ENCODE results near the gene COL23A1. TPM values are rescaled to one million over a fixed set of nuclear protein-coding genes. Genes with fewer than 3 reads are reported as not detected.

COL23A1 gene
- total and polyA plus RNA-seq, 2 of the 13 experiments (the other 11 are each of a cell fraction or from before 2014, with no cell fraction given): not detected

DNA sequence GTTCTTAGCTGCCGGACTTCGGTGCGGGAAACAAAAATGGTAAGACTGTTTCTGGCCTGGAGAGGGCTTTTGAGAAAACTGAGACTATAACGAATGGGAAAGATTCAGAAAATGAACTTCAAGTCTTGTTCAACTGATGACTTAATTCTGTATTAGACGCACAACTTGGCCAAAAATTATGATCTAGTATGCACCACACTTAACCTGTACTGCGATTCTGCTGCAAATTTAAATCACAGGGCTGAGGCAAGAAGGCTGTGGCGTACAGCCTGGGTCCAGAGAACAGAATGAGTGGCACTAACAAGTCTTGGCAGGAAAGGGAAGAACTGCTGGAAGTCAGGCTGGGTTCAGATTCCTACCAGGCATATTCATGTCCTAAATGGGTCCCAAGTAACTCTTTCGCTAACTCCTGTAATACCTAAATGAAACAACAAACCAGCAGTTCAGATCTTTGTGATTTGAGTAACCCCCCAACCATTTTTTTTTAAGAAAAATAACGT, 781 bp upstream of the COL23A1 start:
- no peak overlapping the region for H2AFZ ChIP-seq (ENCODE audit: low read length)
- ChIA-PET POLR2A (no interaction called here), CTCF (ENCODE audit: low intra/inter-chr PET ratio, low total read pairs) (no interaction called here)
- no peaks in the 10 kb centered on the region for H3K36me3 ChIP-seq (replicated peaks in 1 of 2; ENCODE audit: control insufficient read depth in 1 of 2, insufficient read depth in 2 of 2, low read length in 2 of 2)
- no peak for FAIRE-seq
- BruUV-seq (replicated peaks): no TSS peak
- H3K4me3 ChIP-seq (replicated peaks in 1 of 3; ENCODE audit: insufficient read depth in 1 of 3, low read depth in 2 of 3, low read length in 3 of 3): no peak overlapping the region
- H3K27me3 ChIP-seq (ENCODE audit: control insufficient read depth in 1 of 2, insufficient read depth in 2 of 2, low read length in 2 of 2): peaks cover 0 to 24% of the 10 kb centered on the region in 2 experiments; a peak in 1 of 5 replicates
- TF ChIP-seq, protein P1, sequence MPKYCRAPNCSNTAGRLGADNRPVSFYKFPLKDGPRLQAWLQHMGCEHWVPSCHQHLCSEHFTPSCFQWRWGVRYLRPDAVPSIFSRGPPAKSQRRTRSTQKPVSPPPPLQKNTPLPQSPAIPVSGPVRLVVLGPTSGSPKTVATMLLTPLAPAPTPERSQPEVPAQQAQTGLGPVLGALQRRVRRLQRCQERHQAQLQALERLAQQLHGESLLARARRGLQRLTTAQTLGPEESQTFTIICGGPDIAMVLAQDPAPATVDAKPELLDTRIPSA (CRISPR knock-in tag; IDR thresholded peaks at IDR 0.05; ENCODE audit: borderline replicate concordance): no peak
- no peak for TF ChIP-seq TOPORS (CRISPR knock-in tag; IDR thresholded peaks at IDR 0.05)
- no peak overlapping the region for H3K27ac ChIP-seq (ENCODE audit: extremely low read length, insufficient read depth, low read length)
- H3K4me1 ChIP-seq (ENCODE audit: insufficient read depth, low read length): no peaks in the 10 kb centered on the region
- 60% methylated on average over 9 of the region's 9 CpGs for WGBS (ENCODE audit: low lambda C conversion rate)
- no peaks in the 10 kb centered on the region for H4K20me1 ChIP-seq (ENCODE audit: insufficient read depth, low read length)
- no peak overlapping the region for H3K9ac ChIP-seq (ENCODE audit: insufficient read depth, low read depth, low read length)
- ATAC-seq: no peak
- H3K79me2 ChIP-seq (ENCODE audit: insufficient read depth, low read length): no peaks in the 10 kb centered on the region
- no peak overlapping the region for H3K4me2 ChIP-seq (ENCODE audit: low read depth, low read length)
- DNase-seq (ENCODE audit: low spot score): no peak
- intact Hi-C loops (cut with micrococcal nuclease; ENCODE audit: unreplicated experiment): no loop called here
- H3K9me3 ChIP-seq (ENCODE audit: low read length): peaks cover 21% of the 10 kb centered on the region
- in situ Hi-C loops (cut with HindIII; ENCODE audit: extremely low pct_ligation_motif_present, low pct_unique_long_range_greater_than_20kb): no loop called here

DNA sequence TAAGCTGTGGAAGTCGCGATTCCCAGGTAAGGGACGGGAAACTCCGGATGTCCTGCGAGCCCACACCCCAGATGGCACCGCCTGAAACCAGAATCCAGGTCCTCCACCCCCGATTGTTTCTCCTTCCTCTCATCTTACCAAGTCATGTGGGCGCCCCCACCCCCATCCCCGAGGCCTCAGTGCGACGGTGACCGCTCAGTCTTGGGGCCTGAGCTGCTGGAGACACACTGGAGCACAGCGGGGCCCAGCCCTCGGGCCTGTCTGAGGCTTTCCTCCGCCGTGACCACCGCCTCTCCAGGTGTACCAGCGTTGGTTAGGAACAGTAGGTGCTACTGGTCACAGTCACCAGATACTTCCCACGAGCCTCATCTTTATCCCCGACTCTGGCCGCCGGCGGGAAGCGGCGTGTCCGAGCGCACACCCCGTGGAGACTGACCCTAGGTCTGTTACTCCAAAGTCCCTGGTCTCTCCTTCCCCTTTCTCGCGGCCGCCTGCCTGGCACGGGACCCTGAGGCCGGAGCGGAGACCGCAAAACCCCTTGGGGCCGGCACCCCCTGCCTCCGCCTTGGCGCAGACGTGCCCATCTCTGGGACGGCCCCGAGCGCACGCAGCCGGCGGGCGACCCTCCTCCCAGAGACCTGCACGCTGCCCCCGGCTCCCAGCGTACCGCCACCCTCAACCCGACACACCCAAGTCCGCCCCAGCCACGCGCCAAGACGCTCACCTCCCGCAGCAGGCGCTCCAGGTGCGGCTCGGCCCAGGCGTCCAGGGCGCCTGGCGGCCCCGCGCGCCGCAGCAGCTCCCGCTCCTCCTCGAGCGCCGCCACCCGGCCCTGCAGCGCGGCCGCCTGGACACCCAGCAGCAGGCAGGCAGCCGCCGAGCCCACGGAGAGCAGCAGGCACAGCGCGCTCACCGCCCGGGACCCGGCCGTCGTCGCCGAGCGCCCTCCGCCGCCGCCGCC, 733 bp downstream of the COL23A1 start:
- H3K9ac ChIP-seq (ENCODE audit: insufficient read depth, low read depth, low read length): no peak overlapping the region
- FAIRE-seq: no peak

More for the DNA sequence above, 733 bp downstream of the COL23A1 start:
- 65% methylated on average over 63 of the region's 91 CpGs for WGBS (ENCODE audit: low lambda C conversion rate)
- ATAC-seq (peak; percentile 41), DNase-seq (ENCODE audit: low spot score) (no peak)
- Histone ChIP-seq H3K4me2 (ENCODE audit: low read depth, low read length) (no peak overlapping the region), H3K27me3 (ENCODE audit: control insufficient read depth in 1 of 2, insufficient read depth in 2 of 2, low read length in 2 of 2) (peaks cover 0 to 24% of the 10 kb centered on the region in 2 experiments; a peak in 1 of 5 replicates), H3K4me3 (replicated peaks in 1 of 3; ENCODE audit: insufficient read depth in 1 of 3, low read depth in 2 of 3, low read length in 3 of 3) (no peak overlapping the region), H3K4me1 (ENCODE audit: insufficient read depth, low read length) (no peaks in the 10 kb centered on the region), H3K27ac (ENCODE audit: extremely low read length, insufficient read depth, low read length) (no peak overlapping the region), H2AFZ (ENCODE audit: low read length) (no peak overlapping the region), H4K20me1 (ENCODE audit: insufficient read depth, low read length) (no peaks in the 10 kb centered on the region), H3K36me3 (replicated peaks in 1 of 2; ENCODE audit: control insufficient read depth in 1 of 2, insufficient read depth in 2 of 2, low read length in 2 of 2) (no peaks in the 10 kb centered on the region), H3K9me3 (ENCODE audit: low read length) (peaks cover 6% of the 10 kb centered on the region; the same call in 1 of the 2 replicates), H3K79me2 (ENCODE audit: insufficient read depth, low read length) (no peaks in the 10 kb centered on the region)
- intact Hi-C loops (cut with micrococcal nuclease; ENCODE audit: unreplicated experiment) (no loop called here), in situ Hi-C loops (cut with HindIII; ENCODE audit: extremely low pct_ligation_motif_present, low pct_unique_long_range_greater_than_20kb) (no loop called here)
- POLR2A ChIA-PET: no interaction called here
- no TSS peak for BruUV-seq (replicated peaks)
- CTCF ChIA-PET (ENCODE audit: low intra/inter-chr PET ratio, low total read pairs): no interaction called here
- no peak for TF ChIP-seq HOXA9 (CRISPR knock-in tag; IDR thresholded peaks at IDR 0.05; ENCODE audit: borderline replicate concordance)
- TF ChIP-seq CCAR2 (optimal IDR thresholded peaks at IDR 0.05; ENCODE audit: low read depth, low read length): no peak
- no peak for TF ChIP-seq BRD4 (CRISPR knock-in tag; IDR thresholded peaks at IDR 0.05)
- no peak for TF ChIP-seq ZFP36L2 (CRISPR knock-in tag; IDR thresholded peaks at IDR 0.05)
- TF ChIP-seq, protein P2, sequence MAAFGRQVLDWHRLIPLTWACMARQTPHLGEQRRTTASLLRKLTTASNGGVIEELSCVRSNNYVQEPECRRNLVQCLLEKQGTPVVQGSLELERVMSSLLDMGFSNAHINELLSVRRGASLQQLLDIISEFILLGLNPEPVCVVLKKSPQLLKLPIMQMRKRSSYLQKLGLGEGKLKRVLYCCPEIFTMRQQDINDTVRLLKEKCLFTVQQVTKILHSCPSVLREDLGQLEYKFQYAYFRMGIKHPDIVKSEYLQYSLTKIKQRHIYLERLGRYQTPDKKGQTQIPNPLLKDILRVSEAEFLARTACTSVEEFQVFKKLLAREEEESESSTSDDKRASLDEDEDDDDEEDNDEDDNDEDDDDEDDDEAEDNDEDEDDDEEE (CRISPR knock-in tag; IDR thresholded peaks at IDR 0.05): no peak
- no peak for TF ChIP-seq ZFP62 (CRISPR knock-in tag; IDR thresholded peaks at IDR 0.05)
- no peak for TF ChIP-seq HDAC1 (CRISPR knock-in tag; IDR thresholded peaks at IDR 0.05)
- no peak for TF ChIP-seq ZNF546 (CRISPR knock-in tag; conservative IDR thresholded peaks at IDR 0.05)
- TF ChIP-seq GZF1 (CRISPR knock-in tag; IDR thresholded peaks at IDR 0.05): no peak
- TF ChIP-seq XRCC5 (optimal IDR thresholded peaks at IDR 0.05; ENCODE audit: low read length): no peak
- no peak for TF ChIP-seq RBM22 (optimal IDR thresholded peaks at IDR 0.05; ENCODE audit: low read length)
